Measurements from ENCODE around the gene AHCYL1. TPM values are rescaled to one million over a fixed set of nuclear protein-coding genes. Genes with fewer than 3 reads are reported as not detected.

The AHCYL1 gene
- total and polyA plus RNA-seq, 12 donors, result 21.9 to 58.9 (median 47.4) TPM

GRCh38 chr1:110057963-110058518 is 73.5 kb downstream of the AHCYL1 start:
- DNase-seq, result no peak
- TF ChIP-seq, protein P1, sequence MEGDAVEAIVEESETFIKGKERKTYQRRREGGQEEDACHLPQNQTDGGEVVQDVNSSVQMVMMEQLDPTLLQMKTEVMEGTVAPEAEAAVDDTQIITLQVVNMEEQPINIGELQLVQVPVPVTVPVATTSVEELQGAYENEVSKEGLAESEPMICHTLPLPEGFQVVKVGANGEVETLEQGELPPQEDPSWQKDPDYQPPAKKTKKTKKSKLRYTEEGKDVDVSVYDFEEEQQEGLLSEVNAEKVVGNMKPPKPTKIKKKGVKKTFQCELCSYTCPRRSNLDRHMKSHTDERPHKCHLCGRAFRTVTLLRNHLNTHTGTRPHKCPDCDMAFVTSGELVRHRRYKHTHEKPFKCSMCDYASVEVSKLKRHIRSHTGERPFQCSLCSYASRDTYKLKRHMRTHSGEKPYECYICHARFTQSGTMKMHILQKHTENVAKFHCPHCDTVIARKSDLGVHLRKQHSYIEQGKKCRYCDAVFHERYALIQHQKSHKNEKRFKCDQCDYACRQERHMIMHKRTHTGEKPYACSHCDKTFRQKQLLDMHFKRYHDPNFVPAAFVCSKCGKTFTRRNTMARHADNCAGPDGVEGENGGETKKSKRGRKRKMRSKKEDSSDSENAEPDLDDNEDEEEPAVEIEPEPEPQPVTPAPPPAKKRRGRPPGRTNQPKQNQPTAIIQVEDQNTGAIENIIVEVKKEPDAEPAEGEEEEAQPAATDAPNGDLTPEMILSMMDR (IDR thresholded peaks at IDR 0.05), result no peak

GRCh38 chr1:110058591-110058990 is 74.0 kb downstream of the AHCYL1 start:
- TF ChIP-seq, protein P1 (IDR thresholded peaks at IDR 0.05), result no peak
- Histone ChIP-seq H3K9me3 (no peaks in the 10 kb centered on the region), H3K4me3 (no peak overlapping the region), H3K27me3 (no peaks in the 10 kb centered on the region), H3K4me1 (peaks cover 0 to 18% (median 6%) of the 10 kb centered on the region in 9 donors), H3K36me3 (peaks cover 0 to 68% (median 28%) of the 10 kb centered on the region in 9 donors), H3K27ac (no peak overlapping the region)
- ATAC-seq, result no peak
- no peak for DNase-seq
- intact Hi-C loops (cut with DNase I), result loop anchor here in 3 of 10 donors (5.0 to 10.0 kb wide), 3 partner anchors 44 to 126 kb away; no protein-coding TSS in a partner anchor
- WGBS, 2 donors, result 83% methylated on average over 1 of the region's 1 CpG

More at GRCh38 chr1:110057963-110058518, 73.5 kb downstream of the AHCYL1 start:
- no peaks in the 10 kb centered on the region for H3K9me3 ChIP-seq
- 71 to 77% methylated on average over 7 of the region's 7 CpGs for WGBS, 2 donors
- no peak overlapping the region for H3K4me3 ChIP-seq
- H3K4me1 ChIP-seq, result peaks cover 0 to 19% (median 5%) of the 10 kb centered on the region in 9 donors
- no peaks in the 10 kb centered on the region for H3K27me3 ChIP-seq
- no peak for ATAC-seq
- no peak overlapping the region for H3K27ac ChIP-seq
- peaks cover 0 to 73% (median 34%) of the 10 kb centered on the region in 9 donors for H3K36me3 ChIP-seq
- intact Hi-C loops (cut with DNase I), result loop anchor here in 3 of 10 donors (5.0 to 10.0 kb wide), 3 partner anchors 44 to 127 kb away; no protein-coding TSS in a partner anchor

GRCh38 chr1:110059133-110059863 is 74.7 kb downstream of the AHCYL1 start:
- H3K4me3 ChIP-seq, result no peak overlapping the region
- peaks cover 0 to 11% (median 6%) of the 10 kb centered on the region in 9 donors for H3K4me1 ChIP-seq
- DNase-seq (no peak), ATAC-seq (no peak)
- peaks cover 0 to 61% (median 24%) of the 10 kb centered on the region in 9 donors for H3K36me3 ChIP-seq
- 78 to 84% methylated on average over 6 of the region's 6 CpGs for WGBS, 2 donors
- intact Hi-C loops (cut with DNase I), result loop anchor here in 3 of 10 donors (5.0 to 10.0 kb wide), 3 partner anchors 43 to 126 kb away; no protein-coding TSS in a partner anchor
- TF ChIP-seq, protein P1 (IDR thresholded peaks at IDR 0.05), result no peak
- H3K9me3 ChIP-seq, result no peaks in the 10 kb centered on the region
- H3K27ac ChIP-seq, result no peak overlapping the region
- H3K27me3 ChIP-seq, result no peaks in the 10 kb centered on the region

- H3K36me3 ChIP-seq, result peaks cover 0 to 52% (median 15%) of the 10 kb centered on the region in 9 donors
These were observed 75.6 kb downstream of the AHCYL1 start for GRCh38 chr1:110060034-110060661.

More at GRCh38 chr1:110060034-110060661, 75.6 kb downstream of the AHCYL1 start:
- Histone ChIP-seq H3K27me3 (no peaks in the 10 kb centered on the region), H3K9me3 (no peaks in the 10 kb centered on the region), H3K4me3 (no peak overlapping the region), H3K27ac (no peak overlapping the region), H3K4me1 (peaks cover 0 to 10% (median 6%) of the 10 kb centered on the region in 9 donors)
- 87 to 91% methylated on average over 9 of the region's 9 CpGs for WGBS, 2 donors
- intact Hi-C loops (cut with DNase I), result no loop called here
- ATAC-seq, result peak in 2 of 8 donors; percentile 28
- peak in 1 of 2 donors; percentile 53 for DNase-seq
- TF ChIP-seq, protein P1 (IDR thresholded peaks at IDR 0.05), result peak; percentile 25 to 87 (median 67)

All from heart right ventricle (tissue), 16 donors.